ENCODE measurements around the gene CLINT1. TPM values are rescaled to one million over a fixed set of nuclear protein-coding genes. Genes with fewer than 3 reads are reported as not detected.

CLINT1 gene
- total RNA-seq, 1 experiment from 2014 or later, result 170 TPM

DNA sequence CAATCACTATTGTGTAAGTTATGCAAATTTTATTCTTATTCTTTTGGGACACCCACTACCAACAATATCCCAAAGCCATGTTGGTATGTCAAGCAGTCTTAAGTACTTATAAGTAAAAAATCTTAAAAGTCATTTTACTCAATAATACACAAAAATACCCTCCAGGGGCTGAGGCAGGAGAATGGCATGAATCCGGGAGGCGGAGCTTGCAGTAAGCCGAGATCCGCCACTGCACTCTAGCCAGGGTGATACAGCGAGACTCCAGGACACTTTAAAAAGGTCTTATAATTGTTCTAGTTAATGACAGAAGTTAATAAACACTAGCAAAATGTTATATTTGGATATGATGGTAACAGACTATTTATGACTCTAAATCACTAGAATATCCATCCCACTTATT, 16.8 kb downstream of the CLINT1 start:
- Mint-ChIP-seq H3K27me3 (ENCODE audit: insufficient read depth, unreplicated experiment) (no peaks in the 10 kb centered on the region), H3K27ac (ENCODE audit: low read depth, unreplicated experiment) (no peak overlapping the region), H3K36me3 (ENCODE audit: insufficient read depth, unreplicated experiment) (peaks cover 45% of the 10 kb centered on the region), H3K4me1 (ENCODE audit: insufficient read depth, unreplicated experiment) (peaks cover 10% of the 10 kb centered on the region), H3K9me3 (ENCODE audit: unreplicated experiment) (no peaks in the 10 kb centered on the region), H3K4me3 (ENCODE audit: unreplicated experiment) (no peak overlapping the region)
- no TSS peak for BruUV-seq (replicated peaks)
- CTCF ChIA-PET, result interaction anchor here (1.4 to 1.9 kb wide), 2 partner anchors 107 to 153 kb away, joined by 5 to 11 read pairs; no protein-coding TSS in a partner anchor
- intact Hi-C loops (cut with micrococcal nuclease), result no loop called here
- POLR2A ChIA-PET, result interaction anchor here (1.2 to 1.5 kb wide), 3 partner anchors 10 to 30 kb away, joined by 4 to 8 read pairs (median 4); no protein-coding TSS in a partner anchor
- TF ChIP-seq, protein P1, sequence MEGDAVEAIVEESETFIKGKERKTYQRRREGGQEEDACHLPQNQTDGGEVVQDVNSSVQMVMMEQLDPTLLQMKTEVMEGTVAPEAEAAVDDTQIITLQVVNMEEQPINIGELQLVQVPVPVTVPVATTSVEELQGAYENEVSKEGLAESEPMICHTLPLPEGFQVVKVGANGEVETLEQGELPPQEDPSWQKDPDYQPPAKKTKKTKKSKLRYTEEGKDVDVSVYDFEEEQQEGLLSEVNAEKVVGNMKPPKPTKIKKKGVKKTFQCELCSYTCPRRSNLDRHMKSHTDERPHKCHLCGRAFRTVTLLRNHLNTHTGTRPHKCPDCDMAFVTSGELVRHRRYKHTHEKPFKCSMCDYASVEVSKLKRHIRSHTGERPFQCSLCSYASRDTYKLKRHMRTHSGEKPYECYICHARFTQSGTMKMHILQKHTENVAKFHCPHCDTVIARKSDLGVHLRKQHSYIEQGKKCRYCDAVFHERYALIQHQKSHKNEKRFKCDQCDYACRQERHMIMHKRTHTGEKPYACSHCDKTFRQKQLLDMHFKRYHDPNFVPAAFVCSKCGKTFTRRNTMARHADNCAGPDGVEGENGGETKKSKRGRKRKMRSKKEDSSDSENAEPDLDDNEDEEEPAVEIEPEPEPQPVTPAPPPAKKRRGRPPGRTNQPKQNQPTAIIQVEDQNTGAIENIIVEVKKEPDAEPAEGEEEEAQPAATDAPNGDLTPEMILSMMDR (IDR thresholded peaks at IDR 0.05; ENCODE audit: unreplicated experiment), result no peak
- no peak for DNase-seq (ENCODE audit: unreplicated experiment)

DNA sequence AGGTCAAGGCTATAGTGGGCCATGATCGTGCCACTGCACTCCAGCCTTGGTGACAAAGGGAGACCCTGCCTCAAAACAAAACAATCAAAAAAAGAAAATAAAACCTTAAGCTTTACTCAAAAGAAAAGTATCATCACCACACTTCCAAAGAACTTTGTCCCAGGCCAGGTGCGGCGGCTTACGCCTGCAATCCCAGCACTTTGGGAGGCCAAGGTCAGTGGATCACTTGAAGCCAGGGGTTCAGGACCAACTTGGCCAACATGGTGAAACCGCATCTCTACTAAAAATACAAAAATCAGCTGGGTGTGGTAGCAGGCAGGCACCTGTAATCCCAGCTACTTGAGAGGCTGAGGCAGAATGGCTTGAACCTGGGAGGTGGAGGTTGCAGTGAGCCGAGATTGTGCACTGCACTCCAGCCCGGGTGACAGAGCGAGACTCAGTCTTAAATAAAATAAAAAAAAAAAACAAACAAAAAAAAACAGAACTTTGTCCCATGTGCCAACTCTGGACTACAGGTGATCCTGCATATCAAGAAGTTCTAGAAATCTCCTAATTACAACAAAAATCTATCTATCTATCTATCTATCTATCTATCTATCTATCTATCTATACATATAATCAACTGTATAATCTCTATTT, 19.7 kb downstream of the CLINT1 start:
- ChIA-PET CTCF (interaction anchor here (0.7 to 1.0 kb wide), 2 partner anchors 38 to 112 kb away, joined by 3 to 4 read pairs; no protein-coding TSS in a partner anchor), POLR2A (no interaction called here)
- no TSS peak for BruUV-seq (replicated peaks)
- TF ChIP-seq, protein P1 (IDR thresholded peaks at IDR 0.05; ENCODE audit: unreplicated experiment), result no peak
- Mint-ChIP-seq H3K36me3 (ENCODE audit: insufficient read depth, unreplicated experiment) (peaks cover 33% of the 10 kb centered on the region), H3K27me3 (ENCODE audit: insufficient read depth, unreplicated experiment) (no peaks in the 10 kb centered on the region), H3K4me1 (ENCODE audit: insufficient read depth, unreplicated experiment) (peaks cover 4% of the 10 kb centered on the region), H3K4me3 (ENCODE audit: unreplicated experiment) (no peak overlapping the region), H3K9me3 (ENCODE audit: unreplicated experiment) (no peaks in the 10 kb centered on the region), H3K27ac (ENCODE audit: low read depth, unreplicated experiment) (no peak overlapping the region)
- DNase-seq (ENCODE audit: unreplicated experiment), result no peak
- intact Hi-C loops (cut with micrococcal nuclease), result no loop called here

DNA sequence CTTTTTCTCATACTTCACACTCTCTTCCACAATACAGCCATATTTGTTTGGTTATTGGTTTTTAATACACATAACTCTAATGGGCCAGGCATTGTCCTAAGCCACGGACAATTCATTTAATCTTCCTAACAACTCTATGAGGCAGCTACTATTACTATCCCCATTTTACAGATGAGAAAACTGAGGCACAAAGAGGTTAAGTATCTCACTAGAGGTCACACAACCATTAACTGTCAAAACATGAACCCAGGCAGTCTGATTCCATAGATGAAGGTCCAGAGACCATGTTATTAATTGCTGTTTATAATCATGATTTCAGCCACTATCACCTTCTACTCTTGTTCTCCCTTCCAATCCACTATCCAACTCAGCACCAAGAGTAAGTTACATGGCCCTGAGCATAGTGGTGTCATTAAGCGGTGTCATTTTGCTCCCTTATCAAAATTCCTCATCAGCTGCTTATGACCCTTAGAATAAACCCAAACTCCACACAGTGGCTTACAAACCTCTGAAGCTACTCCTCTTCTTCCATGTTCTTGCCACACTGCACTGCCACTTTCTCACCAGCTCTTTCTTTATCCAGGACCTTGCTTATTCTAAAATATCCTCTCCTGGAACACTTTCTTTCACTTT, 22.7 kb downstream of the CLINT1 start:
- Mint-ChIP-seq H3K9me3 (ENCODE audit: unreplicated experiment) (no peaks in the 10 kb centered on the region), H3K36me3 (ENCODE audit: insufficient read depth, unreplicated experiment) (peaks cover 33% of the 10 kb centered on the region), H3K27ac (ENCODE audit: low read depth, unreplicated experiment) (no peak overlapping the region), H3K4me3 (ENCODE audit: unreplicated experiment) (no peak overlapping the region), H3K4me1 (ENCODE audit: insufficient read depth, unreplicated experiment) (peaks cover 6% of the 10 kb centered on the region), H3K27me3 (ENCODE audit: insufficient read depth, unreplicated experiment) (no peaks in the 10 kb centered on the region)
- no TSS peak for BruUV-seq (replicated peaks)
- TF ChIP-seq, protein P1 (IDR thresholded peaks at IDR 0.05; ENCODE audit: unreplicated experiment), result no peak
- ChIA-PET CTCF (interaction anchor here (0.8 to 1.6 kb wide), 3 partner anchors 14 to 158 kb away, joined by 3 to 4 read pairs (median 3); no protein-coding TSS in a partner anchor), POLR2A (interaction anchor here (1.3 to 1.5 kb wide), 2 partner anchors 13 to 17 kb away, joined by 3 to 4 read pairs; no protein-coding TSS in a partner anchor)
- intact Hi-C loops (cut with micrococcal nuclease), result no loop called here
- no peak for DNase-seq (ENCODE audit: unreplicated experiment)

DNA sequence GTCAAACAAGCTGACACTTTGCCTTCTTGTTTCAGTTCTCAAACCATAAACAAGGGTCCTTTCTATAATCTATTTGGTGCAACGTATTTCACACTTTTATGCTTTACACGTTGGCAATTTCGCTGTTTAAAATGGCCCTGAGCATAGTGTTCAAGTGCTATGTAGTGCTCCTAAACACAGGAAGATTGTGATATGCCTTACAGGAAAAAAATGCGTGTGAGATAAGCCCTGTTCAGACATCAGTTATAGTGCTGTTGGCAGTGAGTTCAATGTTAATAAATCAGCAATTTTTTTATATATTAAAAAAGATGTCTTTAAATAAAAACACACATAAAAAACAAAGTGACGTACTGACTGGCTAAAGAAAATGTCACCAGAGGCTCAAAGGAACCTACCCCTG, 23.9 kb downstream of the CLINT1 start:
- TF ChIP-seq, protein P1 (IDR thresholded peaks at IDR 0.05; ENCODE audit: unreplicated experiment), result no peak
- POLR2A ChIA-PET, result interaction anchor here (0.6 to 2.0 kb wide), 3 partner anchors 9 to 1968 kb away, joined by 3 to 5 read pairs (median 4); no protein-coding TSS in a partner anchor
- intact Hi-C loops (cut with micrococcal nuclease), result no loop called here
- peaks cover 6% of the 10 kb centered on the region for H3K4me1 Mint-ChIP-seq (ENCODE audit: insufficient read depth, unreplicated experiment)
- H3K27ac Mint-ChIP-seq (ENCODE audit: low read depth, unreplicated experiment), result no peak overlapping the region
- no peak overlapping the region for H3K4me3 Mint-ChIP-seq (ENCODE audit: unreplicated experiment)
- DNase-seq (ENCODE audit: unreplicated experiment), result no peak
- peaks cover 21% of the 10 kb centered on the region for H3K36me3 Mint-ChIP-seq (ENCODE audit: insufficient read depth, unreplicated experiment)
- H3K9me3 Mint-ChIP-seq (ENCODE audit: unreplicated experiment), result no peaks in the 10 kb centered on the region
- CTCF ChIA-PET, result interaction anchor here (0.7 to 6.2 kb wide), 6 partner anchors 10 to 160 kb away, joined by 3 to 34 read pairs (median 4); no protein-coding TSS in a partner anchor
- H3K27me3 Mint-ChIP-seq (ENCODE audit: insufficient read depth, unreplicated experiment), result no peaks in the 10 kb centered on the region
- BruUV-seq (replicated peaks), result no TSS peak
